ENCODE data around the gene FOXJ1.

FOXJ1 gene

DNA sequence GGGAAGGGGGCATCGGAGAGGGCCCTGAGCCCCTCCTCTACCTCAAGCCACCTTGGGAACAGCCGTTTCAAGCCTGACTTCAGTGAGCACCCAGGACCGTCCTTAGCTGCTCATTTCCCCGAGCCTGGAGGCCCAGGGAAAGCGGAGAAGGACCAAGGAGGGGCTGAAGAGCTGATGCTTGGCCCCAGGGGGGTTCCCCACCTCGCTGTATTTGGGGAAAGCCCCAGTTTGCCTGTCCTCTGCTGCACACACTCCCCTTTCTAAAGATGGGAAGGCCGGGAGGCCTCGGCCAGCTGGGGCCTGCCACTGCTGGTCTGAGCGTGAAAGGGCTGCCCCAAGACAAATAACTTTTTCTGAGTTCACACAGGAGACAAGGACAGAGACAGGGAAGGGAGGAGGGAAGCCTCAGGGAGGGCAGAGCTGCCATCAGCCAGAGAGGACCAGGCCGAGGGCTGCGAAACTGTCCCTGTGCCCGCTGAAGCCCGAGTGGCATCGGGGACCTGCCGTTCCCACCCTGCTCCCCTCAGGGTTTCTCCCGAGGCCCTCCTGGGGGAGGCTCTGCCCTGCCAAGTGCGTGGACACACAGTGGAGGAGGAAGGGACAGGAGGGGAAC, 50.4 kb downstream of the FOXJ1 start:
- Histone ChIP-seq H3K9me3 (ENCODE audit: control insufficient read depth, insufficient read depth, low read depth, low read length) (no peaks in the 10 kb centered on the region), H3K36me3 (ENCODE audit: control insufficient read depth in 2 of 2, insufficient read depth in 1 of 2, low read length in 2 of 2) (peaks cover 13 to 95% of the 10 kb centered on the region in 2 experiments), H3K4me1 (ENCODE audit: control insufficient read depth, insufficient read depth, low read length) (no peaks in the 10 kb centered on the region), H3K27ac (ENCODE audit: extremely low read depth, low read depth, low read length) (no peak overlapping the region), H3K4me3 (ENCODE audit: low read depth, low read length) (no peak overlapping the region)
- ChIA-PET POLR2A (interaction anchor here (0.6 kb wide), 1 partner anchor 31 kb away, joined by 6 read pairs; no protein-coding TSS in a partner anchor), CTCF (interaction anchor here (0.6 to 2.1 kb wide), 2 partner anchors 76 to 204 kb away, joined by 4 to 7 read pairs; no protein-coding TSS in a partner anchor)
- TF ChIP-seq, protein P1, sequence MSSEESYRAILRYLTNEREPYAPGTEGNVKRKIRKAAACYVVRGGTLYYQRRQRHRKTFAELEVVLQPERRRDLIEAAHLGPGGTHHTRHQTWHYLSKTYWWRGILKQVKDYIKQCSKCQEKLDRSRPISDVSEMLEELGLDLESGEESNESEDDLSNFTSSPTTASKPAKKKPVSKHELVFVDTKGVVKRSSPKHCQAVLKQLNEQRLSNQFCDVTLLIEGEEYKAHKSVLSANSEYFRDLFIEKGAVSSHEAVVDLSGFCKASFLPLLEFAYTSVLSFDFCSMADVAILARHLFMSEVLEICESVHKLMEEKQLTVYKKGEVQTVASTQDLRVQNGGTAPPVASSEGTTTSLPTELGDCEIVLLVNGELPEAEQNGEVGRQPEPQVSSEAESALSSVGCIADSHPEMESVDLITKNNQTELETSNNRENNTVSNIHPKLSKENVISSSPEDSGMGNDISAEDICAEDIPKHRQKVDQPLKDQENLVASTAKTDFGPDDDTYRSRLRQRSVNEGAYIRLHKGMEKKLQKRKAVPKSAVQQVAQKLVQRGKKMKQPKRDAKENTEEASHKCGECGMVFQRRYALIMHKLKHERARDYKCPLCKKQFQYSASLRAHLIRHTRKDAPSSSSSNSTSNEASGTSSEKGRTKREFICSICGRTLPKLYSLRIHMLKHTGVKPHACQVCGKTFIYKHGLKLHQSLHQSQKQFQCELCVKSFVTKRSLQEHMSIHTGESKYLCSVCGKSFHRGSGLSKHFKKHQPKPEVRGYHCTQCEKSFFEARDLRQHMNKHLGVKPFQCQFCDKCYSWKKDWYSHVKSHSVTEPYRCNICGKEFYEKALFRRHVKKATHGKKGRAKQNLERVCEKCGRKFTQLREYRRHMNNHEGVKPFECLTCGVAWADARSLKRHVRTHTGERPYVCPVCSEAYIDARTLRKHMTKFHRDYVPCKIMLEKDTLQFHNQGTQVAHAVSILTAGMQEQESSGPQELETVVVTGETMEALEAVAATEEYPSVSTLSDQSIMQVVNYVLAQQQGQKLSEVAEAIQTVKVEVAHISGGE (tag by site-specific recombination; conservative IDR thresholded peaks at IDR 0.05; ENCODE audit: low read depth): no peak
- no peak for TF ChIP-seq ZNF19 (tag by site-specific recombination; IDR thresholded peaks at IDR 0.05; ENCODE audit: low read depth)
- TF ChIP-seq ZNF274 (IDR thresholded peaks at IDR 0.05; ENCODE audit: low read length): no peak
- no peak for TF ChIP-seq ZNF274 (tag by site-specific recombination; IDR thresholded peaks at IDR 0.05; ENCODE audit: borderline replicate concordance)
- no peak for TF ChIP-seq ZNF701 (tag by site-specific recombination; IDR thresholded peaks at IDR 0.05)
- no peak for TF ChIP-seq ZNF777 (tag by site-specific recombination; IDR thresholded peaks at IDR 0.05; ENCODE audit: borderline replicate concordance)
- no peak for TF ChIP-seq ZNF223 (tag by site-specific recombination; IDR thresholded peaks at IDR 0.05)
- TF ChIP-seq, protein P2, sequence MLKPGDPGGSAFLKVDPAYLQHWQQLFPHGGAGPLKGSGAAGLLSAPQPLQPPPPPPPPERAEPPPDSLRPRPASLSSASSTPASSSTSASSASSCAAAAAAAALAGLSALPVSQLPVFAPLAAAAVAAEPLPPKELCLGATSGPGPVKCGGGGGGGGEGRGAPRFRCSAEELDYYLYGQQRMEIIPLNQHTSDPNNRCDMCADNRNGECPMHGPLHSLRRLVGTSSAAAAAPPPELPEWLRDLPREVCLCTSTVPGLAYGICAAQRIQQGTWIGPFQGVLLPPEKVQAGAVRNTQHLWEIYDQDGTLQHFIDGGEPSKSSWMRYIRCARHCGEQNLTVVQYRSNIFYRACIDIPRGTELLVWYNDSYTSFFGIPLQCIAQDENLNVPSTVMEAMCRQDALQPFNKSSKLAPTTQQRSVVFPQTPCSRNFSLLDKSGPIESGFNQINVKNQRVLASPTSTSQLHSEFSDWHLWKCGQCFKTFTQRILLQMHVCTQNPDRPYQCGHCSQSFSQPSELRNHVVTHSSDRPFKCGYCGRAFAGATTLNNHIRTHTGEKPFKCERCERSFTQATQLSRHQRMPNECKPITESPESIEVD (tag by site-specific recombination; IDR thresholded peaks at IDR 0.05): no peak
- TF ChIP-seq ZNF585B (tag by site-specific recombination; IDR thresholded peaks at IDR 0.05): no peak
- no peak for TF ChIP-seq ZNF707 (tag by site-specific recombination; IDR thresholded peaks at IDR 0.05)
- TF ChIP-seq ZNF558 (tag by site-specific recombination; IDR thresholded peaks at IDR 0.05): no peak
- TF ChIP-seq ZNF544 (tag by site-specific recombination; IDR thresholded peaks at IDR 0.05): no peak
- TF ChIP-seq ZNF266 (tag by site-specific recombination; IDR thresholded peaks at IDR 0.05; ENCODE audit: low read depth): no peak
- no peak for TF ChIP-seq ZNF747 (tag by site-specific recombination; IDR thresholded peaks at IDR 0.05)
- TF ChIP-seq, protein P3, sequence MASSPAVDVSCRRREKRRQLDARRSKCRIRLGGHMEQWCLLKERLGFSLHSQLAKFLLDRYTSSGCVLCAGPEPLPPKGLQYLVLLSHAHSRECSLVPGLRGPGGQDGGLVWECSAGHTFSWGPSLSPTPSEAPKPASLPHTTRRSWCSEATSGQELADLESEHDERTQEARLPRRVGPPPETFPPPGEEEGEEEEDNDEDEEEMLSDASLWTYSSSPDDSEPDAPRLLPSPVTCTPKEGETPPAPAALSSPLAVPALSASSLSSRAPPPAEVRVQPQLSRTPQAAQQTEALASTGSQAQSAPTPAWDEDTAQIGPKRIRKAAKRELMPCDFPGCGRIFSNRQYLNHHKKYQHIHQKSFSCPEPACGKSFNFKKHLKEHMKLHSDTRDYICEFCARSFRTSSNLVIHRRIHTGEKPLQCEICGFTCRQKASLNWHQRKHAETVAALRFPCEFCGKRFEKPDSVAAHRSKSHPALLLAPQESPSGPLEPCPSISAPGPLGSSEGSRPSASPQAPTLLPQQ (tag by site-specific recombination; IDR thresholded peaks at IDR 0.05): no peak
- TF ChIP-seq ZSCAN23 (tag by site-specific recombination; IDR thresholded peaks at IDR 0.05): no peak
- no peak for TF ChIP-seq ZNF133 (tag by site-specific recombination; IDR thresholded peaks at IDR 0.05)
- TF ChIP-seq ZIC2 (tag by site-specific recombination; IDR thresholded peaks at IDR 0.05): no peak
- TF ChIP-seq, protein P4, sequence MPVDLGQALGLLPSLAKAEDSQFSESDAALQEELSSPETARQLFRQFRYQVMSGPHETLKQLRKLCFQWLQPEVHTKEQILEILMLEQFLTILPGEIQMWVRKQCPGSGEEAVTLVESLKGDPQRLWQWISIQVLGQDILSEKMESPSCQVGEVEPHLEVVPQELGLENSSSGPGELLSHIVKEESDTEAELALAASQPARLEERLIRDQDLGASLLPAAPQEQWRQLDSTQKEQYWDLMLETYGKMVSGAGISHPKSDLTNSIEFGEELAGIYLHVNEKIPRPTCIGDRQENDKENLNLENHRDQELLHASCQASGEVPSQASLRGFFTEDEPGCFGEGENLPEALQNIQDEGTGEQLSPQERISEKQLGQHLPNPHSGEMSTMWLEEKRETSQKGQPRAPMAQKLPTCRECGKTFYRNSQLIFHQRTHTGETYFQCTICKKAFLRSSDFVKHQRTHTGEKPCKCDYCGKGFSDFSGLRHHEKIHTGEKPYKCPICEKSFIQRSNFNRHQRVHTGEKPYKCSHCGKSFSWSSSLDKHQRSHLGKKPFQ (tag by site-specific recombination; IDR thresholded peaks at IDR 0.05): no peak
- TF ChIP-seq, protein P5, sequence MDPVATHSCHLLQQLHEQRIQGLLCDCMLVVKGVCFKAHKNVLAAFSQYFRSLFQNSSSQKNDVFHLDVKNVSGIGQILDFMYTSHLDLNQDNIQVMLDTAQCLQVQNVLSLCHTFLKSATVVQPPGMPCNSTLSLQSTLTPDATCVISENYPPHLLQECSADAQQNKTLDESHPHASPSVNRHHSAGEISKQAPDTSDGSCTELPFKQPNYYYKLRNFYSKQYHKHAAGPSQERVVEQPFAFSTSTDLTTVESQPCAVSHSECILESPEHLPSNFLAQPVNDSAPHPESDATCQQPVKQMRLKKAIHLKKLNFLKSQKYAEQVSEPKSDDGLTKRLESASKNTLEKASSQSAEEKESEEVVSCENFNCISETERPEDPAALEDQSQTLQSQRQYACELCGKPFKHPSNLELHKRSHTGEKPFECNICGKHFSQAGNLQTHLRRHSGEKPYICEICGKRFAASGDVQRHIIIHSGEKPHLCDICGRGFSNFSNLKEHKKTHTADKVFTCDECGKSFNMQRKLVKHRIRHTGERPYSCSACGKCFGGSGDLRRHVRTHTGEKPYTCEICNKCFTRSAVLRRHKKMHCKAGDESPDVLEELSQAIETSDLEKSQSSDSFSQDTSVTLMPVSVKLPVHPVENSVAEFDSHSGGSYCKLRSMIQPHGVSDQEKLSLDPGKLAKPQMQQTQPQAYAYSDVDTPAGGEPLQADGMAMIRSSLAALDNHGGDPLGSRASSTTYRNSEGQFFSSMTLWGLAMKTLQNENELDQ (tag by site-specific recombination; IDR thresholded peaks at IDR 0.05; ENCODE audit: low read depth): no peak
- no peak for TF ChIP-seq ATF2 (tag by site-specific recombination; IDR thresholded peaks at IDR 0.05; ENCODE audit: low read depth)

Measured in HEK293 (cell line).